GM18498 (cell line): ENCODE data around the gene GPANK1.
A peak's percentile ranks its signal among the peaks of the same experiment; 100 is the strongest.

Experiments
- ATAC-seq: cut with Tn5 transposase; IDR thresholded peaks from one replicate; pipeline ENCODE4 v1.9.1; 2021; ENCODE audit warnings: mild to moderate bottlenecking, moderate library complexity; ENCODE audit not compliant: unreplicated experiment

GPANK1 gene

GRCh38 chr6:31691564-31692108 is 26.8 kb upstream of the GPANK1 start:
- ATAC-seq = no peak

DNA sequence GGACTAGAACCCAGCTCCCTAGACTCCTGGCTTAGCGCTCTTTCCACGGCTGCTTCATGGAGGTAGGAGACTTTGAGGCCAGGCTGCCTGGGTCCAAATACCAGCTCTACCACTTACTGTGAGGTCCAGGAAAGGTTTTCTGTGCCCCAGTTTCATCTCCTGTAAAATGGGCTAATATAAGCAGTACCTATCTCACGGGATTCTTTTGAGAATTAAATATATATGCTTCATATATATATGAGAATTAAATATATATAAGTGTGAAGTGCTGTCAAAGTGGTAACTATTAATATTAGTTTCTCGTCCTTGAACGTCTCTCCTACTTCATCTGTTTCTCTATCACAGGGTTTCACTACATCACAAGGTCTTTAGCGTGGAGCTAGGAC is 26.3 kb upstream of the GPANK1 start:
- no peak for ATAC-seq

- ATAC-seq = no peak
Measured at GRCh38 chr6:31690231-31691077, 25.7 kb upstream of the GPANK1 start.

DNA sequence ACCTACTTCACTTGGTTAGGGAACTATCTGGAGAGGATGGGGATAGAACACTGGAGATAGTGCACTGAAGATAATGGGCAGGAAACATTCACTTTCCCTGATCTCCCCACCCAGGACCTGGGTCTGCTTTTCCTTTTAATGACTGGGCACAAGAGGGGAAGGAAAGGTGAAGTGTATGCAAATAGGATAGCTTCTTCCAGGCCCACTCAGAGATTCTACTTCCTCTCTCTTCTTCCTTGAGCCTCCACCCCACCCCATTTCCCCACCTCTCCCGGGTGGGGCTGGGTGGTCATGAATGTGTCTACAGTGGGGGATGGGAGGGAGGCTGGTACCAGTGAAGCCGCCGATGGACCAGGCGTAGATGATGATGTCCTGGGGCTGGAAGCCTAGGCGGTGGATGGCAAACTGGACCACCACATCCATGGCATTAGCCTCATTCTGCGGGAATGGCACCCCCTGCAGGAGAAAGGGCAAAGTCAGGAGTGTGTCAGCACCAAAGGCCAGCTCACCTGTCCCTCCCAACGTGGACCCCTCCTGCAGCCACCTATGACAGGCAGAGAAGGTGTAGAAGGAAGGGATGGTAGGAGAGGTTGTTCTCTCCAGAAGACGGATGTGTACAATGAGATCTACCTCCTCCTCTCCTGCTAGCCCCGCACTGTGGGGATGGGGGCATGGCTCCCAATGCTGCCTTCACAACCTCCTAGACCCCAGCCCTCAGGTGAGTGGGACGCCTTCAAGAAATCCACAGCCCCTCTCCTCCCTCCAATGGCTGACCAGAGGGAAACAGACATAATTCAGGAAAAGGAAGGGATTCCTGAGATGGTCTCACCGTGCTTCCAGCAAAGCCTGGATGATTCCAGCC is 24.7 kb upstream of the GPANK1 start:
- ATAC-seq = no peak

DNA sequence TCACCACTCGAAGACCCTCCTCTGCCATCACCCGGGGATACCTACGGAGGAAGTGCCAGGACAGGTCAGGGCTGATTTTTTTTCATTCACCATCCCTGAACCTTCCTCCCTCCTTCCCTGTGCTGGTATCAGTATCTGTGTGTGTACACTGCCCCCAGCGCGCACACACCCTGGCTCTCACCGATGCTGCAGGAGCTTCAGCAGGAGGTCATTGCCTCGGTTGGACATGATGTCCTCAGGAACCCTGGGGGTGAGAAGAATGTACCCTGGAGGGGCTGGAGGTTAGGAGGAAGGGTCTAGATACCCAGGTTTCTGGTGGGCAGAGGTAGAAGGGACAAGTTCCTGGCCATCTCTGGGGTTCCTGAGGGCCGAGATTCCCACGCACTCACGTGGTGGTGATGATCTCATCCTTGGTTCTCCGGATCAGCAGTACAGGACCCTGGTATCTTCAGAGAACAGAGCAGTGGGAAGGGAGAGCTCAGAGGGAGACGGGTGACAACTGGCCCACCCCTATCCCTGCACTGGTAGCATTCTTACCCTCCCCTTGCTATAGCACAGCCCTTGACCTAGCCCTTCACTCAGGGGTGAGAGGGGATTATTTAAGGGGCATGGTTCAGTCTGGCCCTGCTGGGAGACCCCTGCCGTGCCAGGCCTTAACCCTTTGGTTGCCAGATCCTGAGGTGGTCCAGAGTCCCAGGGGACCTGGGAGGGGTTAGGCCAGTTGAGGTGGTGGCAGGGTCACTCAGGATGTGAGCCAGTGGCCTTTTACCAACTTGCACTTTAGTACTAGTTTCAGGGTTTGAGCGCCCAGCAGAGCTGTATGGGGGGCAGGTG is 23.3 kb upstream of the GPANK1 start:
- ATAC-seq = no peak

DNA sequence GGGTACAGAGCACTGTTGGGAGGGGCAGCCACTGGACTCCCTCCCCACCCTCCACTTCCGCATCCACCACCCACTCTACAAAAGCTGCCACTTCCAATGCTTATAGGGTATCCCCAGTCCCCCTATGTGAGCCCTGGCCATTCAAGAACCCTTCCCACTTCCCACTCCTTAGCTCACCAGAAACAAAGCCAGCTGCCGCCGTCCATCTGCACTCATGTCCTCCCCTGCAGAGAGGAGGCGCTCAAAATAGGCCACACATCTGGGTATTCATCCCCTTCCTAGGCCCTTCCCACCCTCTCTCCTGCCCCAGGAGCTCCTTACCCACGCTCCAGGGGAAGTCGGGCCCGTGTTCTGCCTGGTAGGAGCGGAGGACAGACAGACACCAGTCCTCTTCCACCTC is 22.5 kb upstream of the GPANK1 start:
- no peak for ATAC-seq

- ATAC-seq = no peak
Measured at GRCh38 chr6:31686483-31686882, 21.7 kb upstream of the GPANK1 start.

DNA sequence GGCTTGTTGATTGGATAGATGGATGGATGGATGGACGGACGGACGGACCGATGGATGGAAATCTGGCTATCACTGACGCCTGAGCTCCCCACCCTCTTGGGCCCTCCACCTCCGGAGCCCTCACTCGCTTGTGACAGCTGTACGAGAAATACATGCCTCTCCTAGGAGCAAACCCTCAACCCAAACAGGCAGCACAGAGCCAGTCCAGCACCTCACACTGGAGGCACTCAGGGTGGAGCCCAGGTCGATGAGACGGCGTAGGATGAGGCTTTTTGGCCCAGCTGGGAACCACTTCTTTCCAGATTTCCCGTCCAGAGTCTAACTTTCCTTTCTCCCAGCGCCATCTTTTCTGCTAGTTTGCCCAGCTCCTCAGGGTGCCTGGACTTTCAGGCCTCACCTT is 18.8 kb upstream of the GPANK1 start:
- ATAC-seq = no peak

DNA sequence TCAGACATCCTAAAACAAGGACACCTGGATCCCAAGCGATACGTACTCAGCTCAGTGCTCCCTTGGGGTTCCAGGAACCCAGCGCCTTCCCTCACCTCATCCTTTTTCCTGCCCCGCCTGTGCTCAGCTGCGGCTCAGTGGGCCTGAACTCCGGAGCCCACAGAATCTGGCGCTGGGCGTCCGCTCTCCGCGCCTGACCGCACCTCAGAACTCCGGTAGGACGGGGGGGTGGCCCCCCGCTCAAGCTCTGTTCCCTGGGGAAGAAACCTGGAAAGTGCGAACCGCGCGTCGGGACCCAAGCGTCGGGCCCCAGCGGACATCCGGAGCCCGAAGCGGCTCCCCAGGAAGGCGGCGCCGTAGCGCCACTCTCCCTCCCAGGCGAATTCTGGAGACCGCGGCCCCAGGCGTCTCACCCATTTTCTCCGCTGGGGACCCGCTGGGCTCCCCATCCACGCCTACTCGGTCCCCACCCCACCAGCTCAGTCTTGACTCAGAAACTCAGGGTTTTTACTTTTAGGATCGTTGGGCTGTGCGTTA is 16.4 kb upstream of the GPANK1 start:
- ATAC-seq = peak; percentile 34

DNA sequence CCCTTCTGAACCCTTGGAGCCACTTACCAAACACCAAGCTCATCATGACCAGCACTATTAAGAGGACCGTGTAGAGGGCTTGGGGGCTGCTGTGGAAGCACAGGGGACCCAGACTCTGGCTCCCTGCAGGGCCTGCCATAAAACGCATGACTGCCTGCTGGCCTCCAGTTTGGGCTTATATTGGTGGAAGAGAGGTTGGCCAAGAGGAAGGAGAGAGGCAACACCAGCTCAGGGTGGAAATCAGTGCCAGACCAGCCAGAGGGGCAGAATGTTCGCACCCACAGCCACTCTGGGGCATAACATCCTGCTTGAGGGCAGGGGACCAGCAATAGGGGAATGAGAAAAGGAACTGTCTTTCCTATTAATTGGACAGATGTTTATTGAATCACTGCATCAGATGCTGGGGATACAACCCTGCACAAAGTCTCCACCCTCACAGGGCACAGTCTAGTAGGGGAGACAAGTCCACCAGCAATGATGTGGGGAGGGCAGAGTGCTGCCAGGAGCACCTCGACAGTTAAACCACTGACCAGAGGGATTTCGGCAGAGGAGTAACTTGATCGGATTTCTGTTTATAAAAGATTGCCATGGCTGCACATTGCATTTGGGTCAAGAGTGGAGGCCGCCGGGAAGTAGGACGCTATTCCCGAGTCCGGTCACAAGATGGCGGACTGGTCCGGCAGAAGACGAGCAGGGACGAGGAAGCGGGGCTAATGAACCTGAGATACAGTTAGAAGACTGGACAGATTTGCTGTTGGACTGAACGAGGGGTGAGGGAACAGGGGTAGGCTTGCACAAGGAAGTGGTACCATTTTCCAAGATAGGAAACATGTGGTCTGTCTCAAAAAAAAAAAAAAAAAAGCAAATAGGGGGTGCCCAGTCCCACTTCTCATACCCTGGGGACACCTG is 15.7 kb upstream of the GPANK1 start, which contains the start of gene LY6G5C:
Gene LY6G5C (minus strand): TSS at position 842 of the 909 bp plus-strand sequence. CDS start 694 bp downstream, at position 148.
- ATAC-seq = peak; percentile 52

DNA sequence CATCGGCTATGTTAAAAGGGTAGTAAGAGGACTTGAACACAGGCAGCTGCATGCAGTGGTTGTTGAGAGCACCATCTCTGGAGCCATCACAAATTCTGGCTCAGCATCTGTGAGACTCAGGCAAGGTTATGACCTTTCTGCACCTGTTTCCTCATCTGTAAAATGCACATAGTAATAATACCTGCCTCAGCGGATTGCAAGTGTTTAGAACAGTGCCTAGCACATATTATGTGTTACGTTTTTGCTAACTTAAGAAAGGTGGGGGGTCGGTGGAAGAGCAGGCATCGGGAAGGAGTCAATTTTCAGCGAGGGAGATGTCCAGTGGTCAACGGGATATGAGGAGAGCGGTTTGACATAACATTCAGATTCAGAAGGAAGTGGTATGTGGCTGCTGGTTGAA is 13.2 kb upstream of the GPANK1 start:
- ATAC-seq = no peak

GRCh38 chr6:31676904-31677303 is 12.1 kb upstream of the GPANK1 start:
- ATAC-seq = no peak

- no peak for ATAC-seq
Measured at GRCh38 chr6:31676322-31676903, 11.6 kb upstream of the GPANK1 start.

DNA sequence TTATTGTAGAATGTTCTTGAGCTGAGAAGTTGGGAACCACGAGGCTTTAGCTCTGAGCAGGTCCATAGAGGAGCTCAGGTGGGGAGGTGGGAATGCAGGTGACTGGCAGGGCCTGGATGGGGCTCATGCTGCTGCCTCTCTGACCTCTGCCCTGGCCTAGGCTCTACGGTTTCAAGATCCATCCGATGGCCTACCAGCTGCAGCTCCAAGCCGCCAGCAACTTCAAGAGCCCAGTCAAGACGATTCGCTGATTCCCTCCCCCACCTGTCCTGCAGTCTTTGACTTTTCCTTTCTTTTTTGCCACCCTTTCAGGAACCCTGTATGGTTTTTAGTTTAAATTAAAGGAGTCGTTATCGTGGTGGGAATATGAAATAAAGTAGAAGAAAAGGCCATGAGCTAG is 4.9 kb upstream of the GPANK1 start, which contains the start of gene LY6G5B:
Gene LY6G5B (plus strand): TSS at position 301 of the 400 bp plus-strand sequence. CDS start 975 bp downstream, outside the sequence.
- no peak for ATAC-seq

DNA sequence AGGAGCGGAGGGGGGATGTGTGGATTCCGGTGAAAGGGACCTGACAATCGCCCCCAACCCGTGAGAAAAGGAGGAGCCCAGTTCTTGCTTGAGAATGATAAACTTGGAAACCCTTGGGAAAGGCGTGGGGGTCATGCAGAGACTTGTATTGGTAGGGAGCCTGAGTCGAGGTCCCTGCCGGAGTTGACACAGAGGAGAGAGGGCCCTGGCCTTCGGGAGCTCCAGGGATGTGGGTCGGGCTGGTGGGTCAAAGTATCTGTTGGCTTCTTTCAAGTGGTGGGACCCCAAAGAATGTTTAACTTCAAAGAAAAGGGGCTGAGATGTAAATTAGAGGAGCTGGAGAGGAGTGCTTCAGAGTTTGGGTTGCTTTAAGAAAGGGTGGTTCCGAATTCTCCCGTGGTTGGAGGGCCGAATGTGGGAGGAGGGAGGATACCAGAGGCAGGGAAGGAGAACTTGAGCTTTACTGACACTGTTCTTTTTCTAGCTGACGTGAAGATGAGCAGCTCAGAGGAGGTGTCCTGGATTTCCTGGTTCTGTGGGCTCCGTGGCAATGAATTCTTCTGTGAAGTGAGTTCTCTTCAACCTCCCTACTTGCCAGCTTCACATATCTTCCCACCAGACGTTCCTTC is 1.7 kb upstream of the GPANK1 start:
- no peak for ATAC-seq

DNA sequence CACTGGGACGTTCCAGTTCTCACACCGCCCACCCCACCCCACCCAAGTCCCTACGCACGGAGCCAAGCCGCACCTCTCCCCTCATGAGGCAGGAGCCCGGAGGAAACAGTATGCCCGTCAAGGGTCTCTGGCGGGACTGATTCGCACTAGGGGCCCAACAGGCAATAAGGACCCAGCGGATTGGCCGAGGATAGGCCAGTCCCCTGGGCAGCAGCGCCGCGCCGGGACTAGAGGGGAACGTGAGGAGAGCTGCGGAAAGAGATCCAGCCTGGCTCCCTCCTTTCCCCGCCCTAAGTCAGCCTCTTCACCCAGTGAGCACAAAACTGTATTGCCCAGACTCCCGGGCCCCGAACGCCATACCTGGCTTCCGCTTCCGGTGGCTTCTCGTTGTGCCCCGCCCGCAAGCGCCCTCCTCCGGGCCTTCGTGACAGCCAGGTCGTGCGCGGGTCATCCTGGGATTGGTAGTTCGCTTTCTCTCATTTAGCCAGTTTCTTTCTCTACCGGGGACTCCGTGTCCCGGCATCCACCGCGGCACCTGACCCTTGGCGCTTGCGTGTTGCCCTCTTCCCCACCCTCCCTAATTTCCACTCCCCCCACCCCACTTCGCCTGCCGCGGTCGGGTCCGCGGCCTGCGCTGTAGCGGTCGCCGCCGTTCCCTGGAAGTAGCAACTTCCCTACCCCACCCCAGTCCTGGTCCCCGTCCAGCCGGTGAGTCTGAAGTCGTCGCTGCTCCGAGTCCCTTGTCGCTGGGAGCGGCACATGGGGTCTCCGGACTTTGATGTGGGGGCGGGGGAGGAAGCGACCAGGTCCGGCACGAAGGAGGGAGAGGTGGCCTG is 922 bp upstream of the GPANK1 start, which contains the start of gene CSNK2B:
Gene CSNK2B (plus strand): TSS at position 580 of the 836 bp plus-strand sequence. CDS start 752 bp downstream, outside the sequence.
- peak; percentile 77 for ATAC-seq
